ENCODE data around the gene GABRG3.

DNA sequence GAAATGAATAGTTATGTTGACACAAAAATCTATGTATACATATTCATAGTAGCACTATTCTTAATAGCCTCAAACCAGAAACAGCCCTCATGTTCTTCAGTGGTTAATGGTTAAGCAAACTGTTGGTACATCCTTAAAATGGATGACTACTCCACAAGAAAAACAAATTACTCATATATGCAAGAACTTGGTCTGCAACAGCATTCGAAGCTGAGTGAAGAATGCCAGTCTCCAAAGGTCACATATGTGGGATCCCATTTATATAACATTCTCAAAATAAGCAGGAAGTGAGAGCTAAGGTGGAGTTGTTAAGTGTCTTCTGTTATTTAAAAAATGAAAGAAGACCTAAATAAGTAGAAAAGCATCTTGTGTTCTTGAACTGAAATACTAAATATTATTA lies 365.7 kb downstream of the GABRG3 start:
- TF ChIP-seq POLR2A (IDR thresholded peaks at IDR 0.05; ENCODE audit: low read depth, low read length) (no peak), HCFC1 (IDR thresholded peaks at IDR 0.05; ENCODE audit: low read length) (no peak), ELK1 (IDR thresholded peaks at IDR 0.05; ENCODE audit: low read depth, low read length) (no peak), CEBPB (IDR thresholded peaks at IDR 0.05; ENCODE audit: borderline replicate concordance in 1 of 2, low read depth in 2 of 2, low read length in 2 of 2) (no peak), HDAC2 (IDR thresholded peaks at IDR 0.05) (no peak), SMC3 (IDR thresholded peaks at IDR 0.05; ENCODE audit: borderline replicate concordance, low read length) (no peak), RFX5 (IDR thresholded peaks at IDR 0.05; ENCODE audit: low read depth, low read length) (no peak), FOS (IDR thresholded peaks at IDR 0.05; ENCODE audit: borderline replicate concordance, extremely low read depth, insufficient read length) (no peak)
- TF ChIP-seq, protein P1, sequence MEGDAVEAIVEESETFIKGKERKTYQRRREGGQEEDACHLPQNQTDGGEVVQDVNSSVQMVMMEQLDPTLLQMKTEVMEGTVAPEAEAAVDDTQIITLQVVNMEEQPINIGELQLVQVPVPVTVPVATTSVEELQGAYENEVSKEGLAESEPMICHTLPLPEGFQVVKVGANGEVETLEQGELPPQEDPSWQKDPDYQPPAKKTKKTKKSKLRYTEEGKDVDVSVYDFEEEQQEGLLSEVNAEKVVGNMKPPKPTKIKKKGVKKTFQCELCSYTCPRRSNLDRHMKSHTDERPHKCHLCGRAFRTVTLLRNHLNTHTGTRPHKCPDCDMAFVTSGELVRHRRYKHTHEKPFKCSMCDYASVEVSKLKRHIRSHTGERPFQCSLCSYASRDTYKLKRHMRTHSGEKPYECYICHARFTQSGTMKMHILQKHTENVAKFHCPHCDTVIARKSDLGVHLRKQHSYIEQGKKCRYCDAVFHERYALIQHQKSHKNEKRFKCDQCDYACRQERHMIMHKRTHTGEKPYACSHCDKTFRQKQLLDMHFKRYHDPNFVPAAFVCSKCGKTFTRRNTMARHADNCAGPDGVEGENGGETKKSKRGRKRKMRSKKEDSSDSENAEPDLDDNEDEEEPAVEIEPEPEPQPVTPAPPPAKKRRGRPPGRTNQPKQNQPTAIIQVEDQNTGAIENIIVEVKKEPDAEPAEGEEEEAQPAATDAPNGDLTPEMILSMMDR (IDR thresholded peaks at IDR 0.05 in 2 of 3, conservative IDR thresholded peaks at IDR 0.05 in 1 of 3; ENCODE audit: control insufficient read depth in 2 of 3, extremely low read depth in 1 of 3, insufficient read depth in 1 of 3, low read depth in 3 of 3, low read length in 3 of 3), result no peak
- TF ChIP-seq, protein P2, sequence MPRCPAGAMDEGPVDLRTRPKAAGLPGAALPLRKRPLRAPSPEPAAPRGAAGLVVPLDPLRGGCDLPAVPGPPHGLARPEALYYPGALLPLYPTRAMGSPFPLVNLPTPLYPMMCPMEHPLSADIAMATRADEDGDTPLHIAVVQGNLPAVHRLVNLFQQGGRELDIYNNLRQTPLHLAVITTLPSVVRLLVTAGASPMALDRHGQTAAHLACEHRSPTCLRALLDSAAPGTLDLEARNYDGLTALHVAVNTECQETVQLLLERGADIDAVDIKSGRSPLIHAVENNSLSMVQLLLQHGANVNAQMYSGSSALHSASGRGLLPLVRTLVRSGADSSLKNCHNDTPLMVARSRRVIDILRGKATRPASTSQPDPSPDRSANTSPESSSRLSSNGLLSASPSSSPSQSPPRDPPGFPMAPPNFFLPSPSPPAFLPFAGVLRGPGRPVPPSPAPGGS (IDR thresholded peaks at IDR 0.05; ENCODE audit: borderline replicate concordance, insufficient read depth, low read depth, low read length, poor library complexity, severe bottlenecking), result no peak
